Ureter (tissue), 1 donor: ENCODE data around the gene COX15. TPM values are rescaled to one million over a fixed set of nuclear protein-coding genes. Genes with fewer than 3 reads are reported as not detected.

Experiments
- total RNA-seq: library from RNA; stranded (reverse); gene quantifications from one replicate; pipeline ENCODE4 v1.2.4, GENCODE V29; 2023
- donor health status: DM: yes; HTN: yes; CAD: no.

The COX15 gene
- total RNA-seq, 1 donor from 2014 or later: 42.2 TPM

Other genes starting within 250 kb of the COX15 start
- gene NKX2-3, start 199.2 kb downstream of the COX15 start, total RNA-seq: not detected
- gene SLC25A28, start 111.7 kb downstream of the COX15 start, total RNA-seq: 54.2 TPM
- gene ENTPD7, start 72.6 kb downstream of the COX15 start, total RNA-seq: 28.0 TPM
- 18.9 TPM for gene CUTC, start 107 bp upstream of the COX15 start, total RNA-seq
- gene ABCC2, start 50.5 kb upstream of the COX15 start, total RNA-seq: 1.5 TPM